Measurements from ENCODE around the gene CDH24. TPM values are rescaled to one million over a fixed set of nuclear protein-coding genes. Genes with fewer than 3 reads are reported as not detected.
A peak's percentile ranks its signal among the peaks of the same experiment; 100 is the strongest.

The CDH24 gene
- total and polyA plus RNA-seq, 9 of the 15 experiments (the other 6 are each of a cell fraction or from before 2014, with no cell fraction given) = 0.04 to 16.2 (median 4.9) TPM

DNA sequence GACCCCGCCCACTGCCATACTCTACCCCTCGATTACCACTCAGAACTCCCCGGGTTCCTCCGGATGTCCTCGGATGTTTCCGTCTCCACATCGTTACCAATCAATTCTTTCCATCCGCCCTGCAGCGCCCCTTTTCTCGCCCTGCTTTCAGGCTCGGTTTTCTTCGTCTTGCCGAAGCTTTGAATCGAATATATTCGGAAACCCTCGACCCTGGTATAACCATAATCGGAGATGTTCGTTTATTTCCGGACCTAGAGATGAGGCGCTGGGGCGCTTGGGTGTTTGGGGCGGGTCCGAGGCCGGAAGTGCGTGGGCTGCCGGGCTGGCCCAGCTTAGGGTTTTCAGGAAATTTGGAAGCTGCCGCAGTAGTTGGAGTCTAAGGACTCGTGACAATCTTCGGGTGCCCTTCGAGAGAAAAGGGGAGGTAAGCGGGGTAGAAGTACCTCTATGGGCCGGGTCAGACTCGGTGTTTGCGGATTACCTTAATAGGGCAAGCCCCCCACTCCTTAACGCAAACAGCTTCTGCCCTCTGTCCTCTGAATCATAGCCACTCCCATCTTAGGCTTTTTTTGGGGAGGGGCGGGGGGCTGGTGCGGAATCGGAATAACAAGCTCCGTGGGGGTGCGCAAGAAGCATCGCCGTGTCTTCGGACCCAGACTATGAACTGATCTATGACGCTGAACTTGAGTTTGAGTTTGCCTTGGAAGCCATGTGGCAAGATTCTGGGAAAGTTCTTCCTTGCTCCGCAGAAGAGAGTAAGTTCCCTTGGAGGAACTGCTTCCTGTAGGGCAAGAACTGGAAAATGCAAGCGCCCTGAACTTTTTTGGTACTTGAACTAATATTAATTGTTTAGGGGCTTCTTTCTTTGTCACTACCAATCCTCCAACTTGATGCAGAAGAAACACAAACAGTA, 38.1 kb upstream of the CDH24 start, which contains the start of gene C14orf119 (continued):
- TF ChIP-seq NR2C1 (IDR thresholded peaks at IDR 0.05) (peak; percentile 79; the same call in 1 of the 2 replicates), NR2C1 (tag; IDR thresholded peaks at IDR 0.05) (peak; percentile 67), FOXK2 (conservative IDR thresholded peaks at IDR 0.05 in 1 of 2, IDR thresholded peaks at IDR 0.05 in 1 of 2; ENCODE audit: low read depth in 2 of 2) (peak; percentile 27 to 45; a peak in 2 of 4 replicates), EP400 (IDR thresholded peaks at IDR 0.05) (peak; percentile 88), MYBL2 (IDR thresholded peaks at IDR 0.05; ENCODE audit: low read depth) (no peak), MYBL2 (CRISPR knock-in tag; IDR thresholded peaks at IDR 0.05; ENCODE audit: borderline replicate concordance) (no peak), ZNF121 (CRISPR knock-in tag; conservative IDR thresholded peaks at IDR 0.05) (no peak), ARID1B (IDR thresholded peaks at IDR 0.05) (no peak; the same call in 1 of the 2 replicates), YY1 (IDR thresholded peaks at IDR 0.05; ENCODE audit: borderline replicate concordance in 1 of 3, control insufficient read depth in 1 of 3, extremely low read depth in 1 of 3, insufficient read depth in 3 of 3, insufficient read length in 1 of 3, insufficient replicate concordance in 2 of 3, low read depth in 1 of 3, low read length in 2 of 3) (peak in 1 of 3 experiments; percentile 58), SAP30 (IDR thresholded peaks at IDR 0.05; ENCODE audit: borderline replicate concordance, insufficient read depth, low read depth, low read length, poor library complexity, severe bottlenecking) (peak; percentile 70), STAT5A (IDR thresholded peaks at IDR 0.05; ENCODE audit: borderline replicate concordance, low read length) (0 out of 2 replicates have a peak, but pooled peaks have one; percentile 27)
- TF ChIP-seq, protein P1, sequence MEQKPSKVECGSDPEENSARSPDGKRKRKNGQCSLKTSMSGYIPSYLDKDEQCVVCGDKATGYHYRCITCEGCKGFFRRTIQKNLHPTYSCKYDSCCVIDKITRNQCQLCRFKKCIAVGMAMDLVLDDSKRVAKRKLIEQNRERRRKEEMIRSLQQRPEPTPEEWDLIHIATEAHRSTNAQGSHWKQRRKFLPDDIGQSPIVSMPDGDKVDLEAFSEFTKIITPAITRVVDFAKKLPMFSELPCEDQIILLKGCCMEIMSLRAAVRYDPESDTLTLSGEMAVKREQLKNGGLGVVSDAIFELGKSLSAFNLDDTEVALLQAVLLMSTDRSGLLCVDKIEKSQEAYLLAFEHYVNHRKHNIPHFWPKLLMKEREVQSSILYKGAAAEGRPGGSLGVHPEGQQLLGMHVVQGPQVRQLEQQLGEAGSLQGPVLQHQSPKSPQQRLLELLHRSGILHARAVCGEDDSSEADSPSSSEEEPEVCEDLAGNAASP (IDR thresholded peaks at IDR 0.05) = no peak
- TF ChIP-seq, protein P2, sequence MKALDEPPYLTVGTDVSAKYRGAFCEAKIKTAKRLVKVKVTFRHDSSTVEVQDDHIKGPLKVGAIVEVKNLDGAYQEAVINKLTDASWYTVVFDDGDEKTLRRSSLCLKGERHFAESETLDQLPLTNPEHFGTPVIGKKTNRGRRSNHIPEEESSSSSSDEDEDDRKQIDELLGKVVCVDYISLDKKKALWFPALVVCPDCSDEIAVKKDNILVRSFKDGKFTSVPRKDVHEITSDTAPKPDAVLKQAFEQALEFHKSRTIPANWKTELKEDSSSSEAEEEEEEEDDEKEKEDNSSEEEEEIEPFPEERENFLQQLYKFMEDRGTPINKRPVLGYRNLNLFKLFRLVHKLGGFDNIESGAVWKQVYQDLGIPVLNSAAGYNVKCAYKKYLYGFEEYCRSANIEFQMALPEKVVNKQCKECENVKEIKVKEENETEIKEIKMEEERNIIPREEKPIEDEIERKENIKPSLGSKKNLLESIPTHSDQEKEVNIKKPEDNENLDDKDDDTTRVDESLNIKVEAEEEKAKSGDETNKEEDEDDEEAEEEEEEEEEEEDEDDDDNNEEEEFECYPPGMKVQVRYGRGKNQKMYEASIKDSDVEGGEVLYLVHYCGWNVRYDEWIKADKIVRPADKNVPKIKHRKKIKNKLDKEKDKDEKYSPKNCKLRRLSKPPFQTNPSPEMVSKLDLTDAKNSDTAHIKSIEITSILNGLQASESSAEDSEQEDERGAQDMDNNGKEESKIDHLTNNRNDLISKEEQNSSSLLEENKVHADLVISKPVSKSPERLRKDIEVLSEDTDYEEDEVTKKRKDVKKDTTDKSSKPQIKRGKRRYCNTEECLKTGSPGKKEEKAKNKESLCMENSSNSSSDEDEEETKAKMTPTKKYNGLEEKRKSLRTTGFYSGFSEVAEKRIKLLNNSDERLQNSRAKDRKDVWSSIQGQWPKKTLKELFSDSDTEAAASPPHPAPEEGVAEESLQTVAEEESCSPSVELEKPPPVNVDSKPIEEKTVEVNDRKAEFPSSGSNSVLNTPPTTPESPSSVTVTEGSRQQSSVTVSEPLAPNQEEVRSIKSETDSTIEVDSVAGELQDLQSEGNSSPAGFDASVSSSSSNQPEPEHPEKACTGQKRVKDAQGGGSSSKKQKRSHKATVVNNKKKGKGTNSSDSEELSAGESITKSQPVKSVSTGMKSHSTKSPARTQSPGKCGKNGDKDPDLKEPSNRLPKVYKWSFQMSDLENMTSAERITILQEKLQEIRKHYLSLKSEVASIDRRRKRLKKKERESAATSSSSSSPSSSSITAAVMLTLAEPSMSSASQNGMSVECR (CRISPR knock-in tag; IDR thresholded peaks at IDR 0.05) = no peak; the same call in 1 of the 2 replicates
- TF ChIP-seq, protein P3, sequence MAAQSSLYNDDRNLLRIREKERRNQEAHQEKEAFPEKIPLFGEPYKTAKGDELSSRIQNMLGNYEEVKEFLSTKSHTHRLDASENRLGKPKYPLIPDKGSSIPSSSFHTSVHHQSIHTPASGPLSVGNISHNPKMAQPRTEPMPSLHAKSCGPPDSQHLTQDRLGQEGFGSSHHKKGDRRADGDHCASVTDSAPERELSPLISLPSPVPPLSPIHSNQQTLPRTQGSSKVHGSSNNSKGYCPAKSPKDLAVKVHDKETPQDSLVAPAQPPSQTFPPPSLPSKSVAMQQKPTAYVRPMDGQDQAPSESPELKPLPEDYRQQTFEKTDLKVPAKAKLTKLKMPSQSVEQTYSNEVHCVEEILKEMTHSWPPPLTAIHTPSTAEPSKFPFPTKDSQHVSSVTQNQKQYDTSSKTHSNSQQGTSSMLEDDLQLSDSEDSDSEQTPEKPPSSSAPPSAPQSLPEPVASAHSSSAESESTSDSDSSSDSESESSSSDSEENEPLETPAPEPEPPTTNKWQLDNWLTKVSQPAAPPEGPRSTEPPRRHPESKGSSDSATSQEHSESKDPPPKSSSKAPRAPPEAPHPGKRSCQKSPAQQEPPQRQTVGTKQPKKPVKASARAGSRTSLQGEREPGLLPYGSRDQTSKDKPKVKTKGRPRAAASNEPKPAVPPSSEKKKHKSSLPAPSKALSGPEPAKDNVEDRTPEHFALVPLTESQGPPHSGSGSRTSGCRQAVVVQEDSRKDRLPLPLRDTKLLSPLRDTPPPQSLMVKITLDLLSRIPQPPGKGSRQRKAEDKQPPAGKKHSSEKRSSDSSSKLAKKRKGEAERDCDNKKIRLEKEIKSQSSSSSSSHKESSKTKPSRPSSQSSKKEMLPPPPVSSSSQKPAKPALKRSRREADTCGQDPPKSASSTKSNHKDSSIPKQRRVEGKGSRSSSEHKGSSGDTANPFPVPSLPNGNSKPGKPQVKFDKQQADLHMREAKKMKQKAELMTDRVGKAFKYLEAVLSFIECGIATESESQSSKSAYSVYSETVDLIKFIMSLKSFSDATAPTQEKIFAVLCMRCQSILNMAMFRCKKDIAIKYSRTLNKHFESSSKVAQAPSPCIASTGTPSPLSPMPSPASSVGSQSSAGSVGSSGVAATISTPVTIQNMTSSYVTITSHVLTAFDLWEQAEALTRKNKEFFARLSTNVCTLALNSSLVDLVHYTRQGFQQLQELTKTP (IDR thresholded peaks at IDR 0.05; ENCODE audit: low read depth in 1 of 2, partially characterized antibody in 2 of 2) = peak in 1 of 2 experiments; percentile 67
